ENCODE results near the gene DHRS3.
"Not testable (repeated sequence)": the region's sequence is repeated elsewhere in the genome, so short reads cannot be mapped to it uniquely, and the experiment has no call there.

DHRS3 gene

DNA sequence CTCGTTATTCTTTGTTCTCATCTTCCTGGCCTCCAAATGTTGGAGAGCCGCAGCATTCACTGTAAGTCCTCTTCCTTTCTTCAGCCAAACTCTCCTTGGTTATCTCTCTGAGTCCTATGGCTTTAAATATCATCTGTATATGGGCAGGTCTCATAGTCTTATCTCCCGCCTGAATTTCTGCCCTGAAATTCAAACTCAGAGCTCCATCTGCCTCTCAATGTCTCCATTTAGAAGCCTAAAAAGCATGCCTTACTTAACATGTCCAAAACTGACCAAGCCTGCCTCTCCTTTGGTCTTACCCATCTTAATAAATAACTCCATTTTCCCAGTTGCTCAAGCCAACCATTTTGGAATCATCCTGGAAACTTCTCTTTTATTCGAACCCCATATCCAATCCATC, 80.7 kb downstream of the DHRS3 start:
- no peak for DNase-seq

DNA sequence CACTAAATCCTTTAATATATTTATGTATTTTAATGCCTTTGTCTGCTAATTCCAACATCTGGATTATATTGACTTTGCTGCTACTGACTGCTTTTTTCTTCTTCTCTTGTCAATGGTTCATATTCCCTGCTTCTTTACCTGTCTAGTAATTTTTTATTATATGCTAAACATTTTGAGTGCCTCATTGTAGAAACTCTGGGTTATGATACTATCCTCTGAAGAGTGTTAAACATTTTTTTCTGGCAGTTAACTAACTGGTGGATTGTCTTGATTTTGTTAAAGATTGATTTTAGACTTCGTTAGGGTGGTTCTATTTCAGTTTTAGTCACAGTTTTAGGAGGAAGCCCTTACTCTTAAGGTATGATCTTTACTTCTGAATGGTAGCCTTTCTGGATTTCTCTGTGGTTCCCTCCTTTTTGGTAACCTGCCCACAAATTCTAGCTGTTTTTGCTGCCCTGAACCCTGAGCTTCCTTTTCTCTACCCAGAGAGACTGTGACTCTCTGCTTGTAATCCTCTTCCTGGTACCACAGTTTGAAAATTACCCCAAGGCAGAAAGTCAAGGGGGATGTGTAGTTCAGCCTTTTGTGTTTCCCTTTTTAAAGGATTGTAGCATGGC, 81.9 kb downstream of the DHRS3 start:
- DNase-seq: no peak

- no peak for DNase-seq
Measured at GRCh38 chr1:12532405-12533315, 85.3 kb downstream of the DHRS3 start.

- DNase-seq: no peak
Measured at GRCh38 chr1:12531179-12531499, 86.9 kb downstream of the DHRS3 start.

GRCh38 chr1:12530462-12531178, 87.4 kb downstream of the DHRS3 start:
- DNase-seq: no peak

- no peak for DNase-seq
Measured at GRCh38 chr1:12529640-12530174, 88.3 kb downstream of the DHRS3 start.

DNA sequence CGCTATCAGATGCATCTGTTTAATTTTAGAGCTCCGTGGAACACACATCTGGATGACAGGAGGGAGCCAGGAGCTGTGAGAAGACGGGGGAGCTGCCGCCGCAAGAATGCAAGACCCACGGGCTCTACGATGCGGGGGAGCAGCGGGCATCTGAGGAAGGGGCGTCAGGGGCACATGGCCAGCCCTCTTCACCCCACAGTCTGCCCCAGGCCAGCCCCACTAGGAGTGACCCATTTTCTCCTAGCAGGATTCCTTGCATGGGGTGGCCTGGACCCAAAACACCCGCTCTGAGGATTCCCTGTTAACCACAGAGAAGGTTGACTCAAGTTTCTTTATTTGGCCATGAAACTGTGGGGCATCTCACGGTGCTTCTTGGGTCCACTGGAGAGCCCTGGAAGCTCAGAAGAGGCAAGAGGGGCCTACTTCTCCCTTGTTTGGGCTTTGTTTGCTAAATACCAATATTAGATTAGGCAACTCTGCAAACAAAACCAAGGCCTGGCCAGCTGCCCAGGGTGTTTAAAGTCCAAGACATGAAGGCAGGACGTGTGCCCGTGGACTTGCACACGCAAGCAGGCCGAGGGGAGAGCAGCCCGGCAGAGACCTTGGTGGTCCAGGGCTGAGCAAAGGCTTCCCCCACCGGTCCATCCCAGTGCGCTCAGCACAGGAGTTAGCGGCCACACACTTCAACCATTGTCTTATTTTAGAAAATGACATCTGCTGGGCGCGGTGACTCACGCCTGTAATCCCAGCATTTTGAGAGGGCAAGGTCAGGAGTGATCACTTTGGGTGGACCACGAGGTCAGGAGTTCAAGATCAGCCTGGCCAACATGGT, 89.8 kb downstream of the DHRS3 start:
- no peak for DNase-seq

GRCh38 chr1:12527564-12527963, 90.4 kb downstream of the DHRS3 start:
- DNase-seq: no peak

DNA sequence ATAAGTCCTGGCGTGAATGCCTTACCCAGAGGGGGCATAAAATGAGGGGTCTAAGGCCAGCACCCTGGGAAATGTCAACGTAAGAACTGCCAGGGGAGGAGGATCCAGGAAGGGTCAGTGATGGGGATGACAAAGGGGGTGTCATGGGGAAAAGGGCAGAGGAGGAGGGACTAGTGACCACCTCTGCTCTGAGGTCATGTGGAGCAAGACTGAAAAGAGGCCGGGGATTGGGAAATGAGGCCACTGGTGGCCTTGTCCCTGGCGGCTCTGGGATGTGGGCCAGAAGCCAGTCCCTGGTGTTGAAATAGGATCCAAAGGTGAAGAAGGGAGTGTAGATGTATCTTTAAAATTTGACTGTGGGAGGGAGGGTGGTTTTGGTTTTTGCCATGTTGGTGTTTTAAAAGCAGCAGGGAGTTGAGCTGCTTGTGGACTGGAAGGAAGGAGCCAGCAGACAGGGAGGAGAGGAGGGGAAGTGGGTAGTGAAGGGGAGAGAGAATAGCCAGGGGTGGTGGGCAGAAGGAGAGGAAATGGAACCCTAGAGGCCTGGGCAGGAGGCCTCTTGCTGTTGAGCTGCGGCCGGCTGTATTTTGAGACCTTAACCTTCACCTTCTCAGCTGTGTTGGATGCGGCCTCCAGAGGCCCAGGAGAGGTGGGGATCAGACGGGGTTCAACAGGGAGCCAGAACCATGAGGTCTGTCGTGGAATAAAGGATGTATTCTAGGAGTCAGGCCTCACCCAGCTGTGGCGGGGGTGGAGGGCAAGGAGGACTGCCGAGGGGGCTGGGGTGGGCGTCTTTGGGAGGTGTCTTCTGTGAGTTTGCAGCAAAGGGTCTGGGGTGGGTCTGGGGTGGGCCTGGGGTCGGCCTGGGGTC, 92.5 kb downstream of the DHRS3 start:
- DNase-seq: no peak

DNA sequence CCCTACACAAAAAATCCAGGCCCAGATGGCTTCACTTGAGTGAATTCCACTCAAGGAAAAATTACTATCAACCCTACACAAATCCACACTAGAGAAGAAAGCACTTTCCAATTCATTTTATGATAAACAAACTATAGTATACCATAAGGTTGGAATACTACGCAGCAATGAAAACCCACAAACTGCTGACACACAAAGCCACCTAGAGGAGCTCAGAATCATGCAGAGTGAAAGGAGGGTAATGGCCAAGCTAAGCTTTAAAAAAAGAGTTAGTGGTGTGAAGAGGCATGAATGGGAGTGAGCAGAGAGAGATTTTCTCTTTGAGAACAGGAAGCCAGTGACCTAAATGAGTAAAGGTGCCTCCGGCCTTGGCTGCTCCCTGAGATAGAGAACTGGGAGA, 93.7 kb downstream of the DHRS3 start:
- DNase-seq: no peak

- not testable (repeated sequence) for DNase-seq
Measured at GRCh38 chr1:12522780-12523179, 95.2 kb downstream of the DHRS3 start.

DNA sequence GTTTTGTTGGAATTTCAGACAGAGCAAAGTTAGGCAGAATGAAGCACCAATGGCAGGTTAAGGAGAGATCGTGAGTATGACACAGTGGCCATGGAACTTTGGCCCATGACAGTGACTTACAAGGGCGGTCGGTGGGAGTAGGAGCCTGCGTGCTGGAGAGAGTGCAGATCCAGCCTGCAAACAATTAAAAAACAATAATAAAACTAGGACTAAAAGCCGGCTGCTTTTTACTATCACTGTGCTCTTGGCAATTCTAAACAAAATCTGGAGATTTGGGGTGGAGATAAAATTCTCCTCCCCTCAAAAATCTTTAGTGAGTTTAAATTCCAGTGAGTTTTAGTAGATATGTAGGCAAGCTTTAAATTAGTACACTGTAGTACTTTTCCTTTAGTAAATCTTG, 96.9 kb downstream of the DHRS3 start:
- no peak for DNase-seq

- DNase-seq: no peak
Measured at GRCh38 chr1:12519693-12520364, 98.2 kb downstream of the DHRS3 start.

DNA sequence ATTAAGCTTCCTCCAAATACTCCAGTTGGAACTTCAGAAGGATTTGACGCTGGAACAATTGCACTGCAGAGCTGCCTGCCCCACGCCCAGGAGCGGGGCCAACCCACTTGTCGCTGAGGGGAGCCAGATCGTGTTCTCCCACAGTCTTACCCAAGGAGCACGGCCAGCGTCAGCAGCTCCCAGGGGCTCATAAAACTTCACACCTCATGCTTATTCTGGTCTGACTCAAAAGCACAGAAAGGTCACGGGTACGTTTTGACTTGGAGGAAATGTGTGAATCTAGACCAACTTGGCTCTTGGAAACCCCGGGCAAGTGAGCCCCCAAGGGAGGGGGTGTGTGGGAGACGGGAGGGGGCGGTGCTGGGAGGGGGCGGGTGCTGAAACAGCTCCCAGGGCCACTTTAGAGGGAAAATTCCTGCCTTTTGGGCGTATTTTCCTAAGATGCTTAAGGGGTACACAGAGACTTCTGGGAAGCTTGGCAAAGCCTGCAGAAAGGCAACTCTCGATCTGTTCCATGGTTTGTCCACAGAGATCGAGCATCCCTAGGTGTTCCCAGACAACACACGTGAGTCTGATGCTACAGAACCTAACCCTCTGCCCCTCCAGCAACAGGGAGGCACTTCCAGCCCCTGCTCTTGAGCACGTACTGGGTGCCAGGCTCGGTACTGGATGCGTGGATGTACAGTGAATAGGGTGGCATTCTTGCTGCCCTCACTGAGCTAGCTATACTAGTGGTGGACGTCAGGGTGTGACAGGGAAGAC, 98.9 kb downstream of the DHRS3 start:
- no peak for DNase-seq

All from DMS153 (cell line).